DOHH2 (cell line): ENCODE measurements around the gene SNAPC5.
"Not testable (repeated sequence)": the region's sequence is repeated elsewhere in the genome, so short reads cannot be mapped to it uniquely, and the experiment has no call there.

Source experiments
- H3F3A ChIP-seq: fragments of 200-600 bp; sonication (generic), shearing (Covaris generic); 2 replicates; pipeline ENCODE4 v1.6.0; 2016; ENCODE audit warnings: antibody characterized with exemption, mild to moderate bottlenecking; ENCODE audit not compliant: control insufficient read depth, insufficient read depth
- H3K27ac ChIP-seq: fragments of 200-600 bp; sonication (generic); 2 replicates; pipeline ENCODE4 v1.5.1; 2014; ENCODE audit warnings: low read depth, mild to moderate bottlenecking, low read length, moderate library complexity
- H3K27me3 ChIP-seq: fragments of 200-600 bp; sonication (generic); 2 replicates; pipeline ENCODE4 v1.6.1; 2014; ENCODE audit warnings: mild to moderate bottlenecking, low read length, mixed read lengths; ENCODE audit not compliant: control insufficient read depth
- H3K36me3 ChIP-seq: fragments of 200-600 bp; sonication (generic); 2 replicates; pipeline ENCODE4 v1.6.1; 2014; ENCODE audit warnings: mild to moderate bottlenecking, low read length, moderate library complexity, mixed read lengths; ENCODE audit not compliant: control insufficient read depth
- H3K4me1 ChIP-seq: fragments of 200-600 bp; sonication (generic); 2 replicates; pipeline ENCODE4 v1.6.1; 2014; ENCODE audit warnings: mild to moderate bottlenecking, low read length, mixed read lengths; ENCODE audit not compliant: control insufficient read depth
- H3K4me2 ChIP-seq: fragments of 200-600 bp; sonication (generic); 2 replicates; pipeline ENCODE4 v1.6.0; 2014; ENCODE audit warnings: mild to moderate bottlenecking, low read length, moderate library complexity
- H3K4me3 ChIP-seq: fragments of 200-600 bp; sonication (generic); 2 replicates; pipeline ENCODE4 v1.5.1; 2014; ENCODE audit warnings: mild to moderate bottlenecking, low read length, mixed read lengths
- H3K79me2 ChIP-seq: fragments of 200-600 bp; sonication (generic); 2 replicates; pipeline ENCODE4 v1.6.1; 2014; ENCODE audit warnings: mild to moderate bottlenecking, low read length, mixed read lengths; ENCODE audit not compliant: control insufficient read depth
- H3K9me2 ChIP-seq: fragments of 200-600 bp; sonication (generic); replicated peaks from 2 replicates; pipeline ENCODE4 v1.6.1; 2014; ENCODE audit warnings: mild to moderate bottlenecking, low read length, mixed read lengths; ENCODE audit not compliant: control insufficient read depth
- H3K9me3 ChIP-seq: fragments of 200-600 bp; sonication (generic); 2 replicates; pipeline ENCODE4 v1.6.1; 2014; ENCODE audit warnings: antibody characterized with exemption, low read length, mixed read lengths; ENCODE audit not compliant: control insufficient read depth, insufficient read depth
- H4K20me1 ChIP-seq: fragments of 200-600 bp; sonication (generic); 2 replicates; pipeline ENCODE4 v1.6.0; 2014; ENCODE audit warnings: low read depth, mild to moderate bottlenecking, antibody characterized with exemption, low read length, moderate library complexity; ENCODE audit not compliant: control insufficient read depth, insufficient read depth
- EZH2phosphoT487 ChIP-seq: fragments of 200-600 bp; sonication (generic); IDR thresholded peaks from 2 replicates; pipeline ENCODE4 v1.6.1; 2017; ENCODE audit warnings: borderline replicate concordance, mild to moderate bottlenecking, antibody characterized with exemption, low read length, moderate library complexity, mixed read lengths
- TF ChIP-seq, protein P1 (sequence below): fragments of 200-600 bp; sonication (generic); IDR thresholded peaks from one replicate; pipeline ENCODE4 v1.5.1; 2014; ENCODE audit warnings: antibody characterized with exemption, mild to moderate bottlenecking, low read depth, low read length; ENCODE audit not compliant: poor library complexity, severe bottlenecking

Gene SNAPC5

DNA sequence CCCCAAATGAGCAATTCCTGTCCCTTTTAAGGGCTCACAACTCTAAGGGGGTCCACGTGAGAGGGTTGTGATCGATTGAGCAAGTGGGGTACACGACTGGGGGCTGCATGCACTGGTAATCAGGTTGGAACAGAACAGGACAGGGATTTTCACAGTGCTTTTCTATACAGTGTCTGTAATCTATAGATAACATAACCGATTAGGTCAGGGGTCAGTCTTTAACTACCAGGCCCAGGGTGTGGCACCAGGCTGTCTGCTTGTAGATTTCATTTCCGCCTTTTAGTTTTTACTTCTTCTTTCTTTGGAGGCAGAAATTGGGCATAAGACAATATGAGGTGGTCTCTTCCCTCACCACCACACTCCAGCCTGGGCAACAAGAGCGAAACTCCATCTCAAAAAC lies 32.3 kb downstream of the SNAPC5 start:
- H3K4me1 ChIP-seq, H4K20me1 ChIP-seq, H3K79me2 ChIP-seq, H3K27me3 ChIP-seq, H3F3A ChIP-seq, H3K4me3 ChIP-seq, H3K9me3 ChIP-seq, H3K27ac ChIP-seq, H3K9me2 ChIP-seq, H3K4me2 ChIP-seq: not testable (repeated sequence)
- H3K36me3 ChIP-seq = peaks cover 33% of the 10 kb centered on the region

DNA sequence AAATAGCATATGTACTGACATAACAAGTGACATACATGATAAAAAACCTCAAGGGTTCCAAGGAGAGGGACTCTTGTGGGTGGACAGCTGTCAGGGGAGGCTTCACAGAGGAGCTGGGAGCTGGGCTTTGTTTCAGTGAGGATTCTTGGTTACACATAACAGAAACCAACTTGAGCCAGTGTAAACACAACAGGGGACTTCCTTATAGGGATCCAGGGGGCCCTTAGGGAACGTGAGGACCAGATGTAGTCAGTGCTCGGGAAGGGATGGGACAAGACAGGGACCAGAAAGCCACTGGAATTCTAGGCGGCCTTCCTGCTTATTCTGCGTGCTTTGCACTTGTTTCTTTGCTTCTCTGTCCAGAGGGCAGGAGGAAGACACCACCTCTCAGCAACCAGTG lies 34.9 kb downstream of the SNAPC5 start:
- Histone ChIP-seq H3K4me2 (no peak overlapping the region), H3K79me2 (peaks cover 20% of the 10 kb centered on the region), H3K4me1 (peaks cover 26% of the 10 kb centered on the region), H3K36me3 (peaks cover 40% of the 10 kb centered on the region), H3K4me3 (no peak overlapping the region), H4K20me1 (no peaks in the 10 kb centered on the region), H3K27ac (no peak overlapping the region), H3K27me3 (no peaks in the 10 kb centered on the region), H3K9me2 (no peaks in the 10 kb centered on the region), H3K9me3 (no peaks in the 10 kb centered on the region), H3F3A (no peaks in the 10 kb centered on the region)
- no peak for TF ChIP-seq EZH2phosphoT487
- TF ChIP-seq, protein P1, sequence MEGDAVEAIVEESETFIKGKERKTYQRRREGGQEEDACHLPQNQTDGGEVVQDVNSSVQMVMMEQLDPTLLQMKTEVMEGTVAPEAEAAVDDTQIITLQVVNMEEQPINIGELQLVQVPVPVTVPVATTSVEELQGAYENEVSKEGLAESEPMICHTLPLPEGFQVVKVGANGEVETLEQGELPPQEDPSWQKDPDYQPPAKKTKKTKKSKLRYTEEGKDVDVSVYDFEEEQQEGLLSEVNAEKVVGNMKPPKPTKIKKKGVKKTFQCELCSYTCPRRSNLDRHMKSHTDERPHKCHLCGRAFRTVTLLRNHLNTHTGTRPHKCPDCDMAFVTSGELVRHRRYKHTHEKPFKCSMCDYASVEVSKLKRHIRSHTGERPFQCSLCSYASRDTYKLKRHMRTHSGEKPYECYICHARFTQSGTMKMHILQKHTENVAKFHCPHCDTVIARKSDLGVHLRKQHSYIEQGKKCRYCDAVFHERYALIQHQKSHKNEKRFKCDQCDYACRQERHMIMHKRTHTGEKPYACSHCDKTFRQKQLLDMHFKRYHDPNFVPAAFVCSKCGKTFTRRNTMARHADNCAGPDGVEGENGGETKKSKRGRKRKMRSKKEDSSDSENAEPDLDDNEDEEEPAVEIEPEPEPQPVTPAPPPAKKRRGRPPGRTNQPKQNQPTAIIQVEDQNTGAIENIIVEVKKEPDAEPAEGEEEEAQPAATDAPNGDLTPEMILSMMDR = no peak

DNA sequence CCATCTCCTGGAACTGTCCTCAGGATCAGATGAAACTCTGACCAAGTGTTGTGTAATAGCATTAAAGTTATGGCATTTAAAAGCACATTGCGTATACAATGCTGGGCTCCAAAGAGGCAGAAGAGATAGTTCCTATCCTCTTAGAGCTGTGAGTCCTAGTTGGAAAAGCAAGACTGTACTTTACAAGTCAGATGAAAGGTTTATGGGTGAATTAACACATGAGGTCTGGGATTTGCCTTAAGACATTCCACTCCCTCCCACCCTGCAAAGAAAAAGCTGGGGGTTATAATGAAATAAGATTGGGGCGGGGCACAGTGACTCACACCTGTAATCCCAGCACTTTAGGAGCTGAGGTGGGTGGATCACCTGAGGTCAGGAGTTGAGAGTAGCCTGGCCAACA lies 35.6 kb downstream of the SNAPC5 start:
- no peaks in the 10 kb centered on the region for H3F3A ChIP-seq
- no peak overlapping the region for H3K4me2 ChIP-seq
- H3K4me3 ChIP-seq = no peak overlapping the region
- H3K4me1 ChIP-seq = peaks cover 33% of the 10 kb centered on the region
- H3K27ac ChIP-seq = no peak overlapping the region
- no peaks in the 10 kb centered on the region for H3K9me2 ChIP-seq
- H3K9me3 ChIP-seq = no peaks in the 10 kb centered on the region
- H3K79me2 ChIP-seq = peaks cover 22% of the 10 kb centered on the region
- no peaks in the 10 kb centered on the region for H3K27me3 ChIP-seq
- no peaks in the 10 kb centered on the region for H4K20me1 ChIP-seq
- TF ChIP-seq EZH2phosphoT487 = no peak
- TF ChIP-seq, protein P1 = no peak
- peaks cover 38% of the 10 kb centered on the region for H3K36me3 ChIP-seq

DNA sequence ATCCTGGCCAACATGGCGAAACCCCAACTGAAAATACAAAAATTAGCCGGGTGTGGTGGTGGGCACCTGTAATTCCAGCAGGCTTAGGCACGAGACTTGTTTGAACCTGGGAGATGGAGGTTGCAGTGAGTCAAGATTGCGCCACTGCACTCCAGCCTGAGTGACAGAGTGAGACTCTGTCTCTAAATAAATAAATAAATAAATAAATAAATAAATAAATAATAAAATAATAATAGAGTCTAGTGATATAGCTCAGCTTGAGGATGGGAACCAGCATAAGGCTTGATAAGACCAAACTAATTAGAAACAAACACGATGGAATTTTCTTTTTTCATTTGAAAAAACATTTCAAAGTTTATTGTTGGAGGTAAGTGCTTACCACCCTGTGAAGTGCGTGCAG lies 36.3 kb downstream of the SNAPC5 start:
- not testable (repeated sequence) for H3F3A ChIP-seq, H3K27ac ChIP-seq, H3K9me2 ChIP-seq, H3K4me2 ChIP-seq, H3K4me3 ChIP-seq, H3K9me3 ChIP-seq, H4K20me1 ChIP-seq, H3K27me3 ChIP-seq
- Histone ChIP-seq H3K4me1 (peaks cover 39% of the 10 kb centered on the region), H3K79me2 (peaks cover 28% of the 10 kb centered on the region), H3K36me3 (peaks cover 41% of the 10 kb centered on the region)
